ENCODE data around the gene SNAPC4. TPM values are rescaled to one million over a fixed set of nuclear protein-coding genes. Genes with fewer than 3 reads are reported as not detected.

SNAPC4 gene
- total RNA-seq, 1 experiment from 2014 or later, result 29.7 TPM

DNA sequence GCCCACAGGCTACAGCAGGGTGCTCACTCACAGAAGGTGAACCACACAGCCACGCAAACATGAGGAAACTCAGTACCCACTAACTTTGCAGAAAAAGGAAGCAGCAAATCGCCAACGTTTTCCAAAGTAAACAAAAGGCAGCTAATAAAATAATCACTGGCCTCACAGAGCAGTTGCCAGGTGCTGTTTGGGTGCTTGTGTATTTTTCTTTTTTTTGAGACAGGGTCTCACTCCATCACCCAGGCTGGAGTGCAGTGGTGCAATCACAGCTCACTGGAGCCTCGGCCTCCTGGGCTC is 3.8 kb downstream of the SNAPC4 start:
- H4K91ac ChIP-seq (ENCODE audit: insufficient read length, low read depth, low read length), result no peak overlapping the region
- H3K18ac ChIP-seq (ENCODE audit: insufficient read length, low read depth, low read length), result no peak overlapping the region
- H3K9me3 ChIP-seq (ENCODE audit: control insufficient read depth, low read depth, low read length), result no peaks in the 10 kb centered on the region
- H3K4me3 Mint-ChIP-seq, result no peak overlapping the region
- no peak overlapping the region for H4K8ac ChIP-seq (replicated peaks; ENCODE audit: insufficient read length, low read depth, low read length)
- H2BK120ac ChIP-seq (ENCODE audit: low read depth, low read length, poor library complexity, severe bottlenecking), result no peak overlapping the region
- no peak for DNase-seq
- no CpG with 5 or more reads among the region's 4 CpGs for WGBS (ENCODE audit: extremely low coverage, insufficient read length, low lambda C conversion rate)
- no peak overlapping the region for H2BK5ac ChIP-seq (ENCODE audit: insufficient read length, low read length)
- no peak overlapping the region for H2AK5ac ChIP-seq (ENCODE audit: insufficient read length, low read length)
- H3K27ac Mint-ChIP-seq, result no peak overlapping the region
- no peak overlapping the region for H3K27ac ChIP-seq (ENCODE audit: insufficient read length, low read depth, low read length)
- no peak overlapping the region for H2BK12ac ChIP-seq (ENCODE audit: insufficient read length, low read depth, low read length)
- H2BK15ac ChIP-seq (ENCODE audit: low read depth, low read length), result no peak overlapping the region
- H2BK20ac ChIP-seq (ENCODE audit: low read depth, low read length, poor library complexity, severe bottlenecking), result no peak overlapping the region
- peaks cover 12% of the 10 kb centered on the region; the same call in 1 of the 2 replicates for H3K79me2 ChIP-seq (ENCODE audit: insufficient read depth, low read length)
- peaks cover 7% of the 10 kb centered on the region for H3K79me1 ChIP-seq (ENCODE audit: insufficient read depth, low read depth, low read length, poor library complexity, severe bottlenecking)
- H3K9ac ChIP-seq (ENCODE audit: extremely low read depth, insufficient read length, low read length), result no peak overlapping the region
- no peak overlapping the region for H3K56ac ChIP-seq (ENCODE audit: insufficient read length, low read depth, low read length)
- H3K23ac ChIP-seq (ENCODE audit: insufficient read length, low read depth, low read length), result no peak overlapping the region
- H3K4me1 Mint-ChIP-seq, result peaks cover 11 to 12% of the 10 kb centered on the region in 2 experiments
- H4K20me1 ChIP-seq (ENCODE audit: control insufficient read depth, insufficient read depth, insufficient read length), result no peaks in the 10 kb centered on the region
- no peaks in the 10 kb centered on the region for H3K27me3 Mint-ChIP-seq (ENCODE audit: low read depth)
- no peak overlapping the region for H3K4ac ChIP-seq (ENCODE audit: low read depth, low read length)
- H2AFZ ChIP-seq (ENCODE audit: low read length), result no peak overlapping the region
- peaks cover 31 to 61% (median 57%) of the 10 kb centered on the region in 3 experiments; a peak in 6 of 7 replicates for H3K36me3 Mint-ChIP-seq (ENCODE audit: insufficient read depth in 1 of 3, low read depth in 3 of 3)
- H3K23me2 ChIP-seq (ENCODE audit: insufficient read length, low read depth, low read length, poor library complexity, severe bottlenecking), result peaks cover 6% of the 10 kb centered on the region
- no peaks in the 10 kb centered on the region for H3K4me1 ChIP-seq (ENCODE audit: insufficient read depth, low read length)
- H3K27me3 ChIP-seq (ENCODE audit: insufficient read depth, low read length), result no peaks in the 10 kb centered on the region
- H3K4me2 ChIP-seq (ENCODE audit: insufficient read depth, insufficient read length, low read length), result no peak overlapping the region
- H4K5ac ChIP-seq (ENCODE audit: insufficient read length, low read depth, low read length), result no peak overlapping the region
- no peak overlapping the region for H3K14ac ChIP-seq (ENCODE audit: insufficient read depth, low read length)
- TF ChIP-seq, protein P1, sequence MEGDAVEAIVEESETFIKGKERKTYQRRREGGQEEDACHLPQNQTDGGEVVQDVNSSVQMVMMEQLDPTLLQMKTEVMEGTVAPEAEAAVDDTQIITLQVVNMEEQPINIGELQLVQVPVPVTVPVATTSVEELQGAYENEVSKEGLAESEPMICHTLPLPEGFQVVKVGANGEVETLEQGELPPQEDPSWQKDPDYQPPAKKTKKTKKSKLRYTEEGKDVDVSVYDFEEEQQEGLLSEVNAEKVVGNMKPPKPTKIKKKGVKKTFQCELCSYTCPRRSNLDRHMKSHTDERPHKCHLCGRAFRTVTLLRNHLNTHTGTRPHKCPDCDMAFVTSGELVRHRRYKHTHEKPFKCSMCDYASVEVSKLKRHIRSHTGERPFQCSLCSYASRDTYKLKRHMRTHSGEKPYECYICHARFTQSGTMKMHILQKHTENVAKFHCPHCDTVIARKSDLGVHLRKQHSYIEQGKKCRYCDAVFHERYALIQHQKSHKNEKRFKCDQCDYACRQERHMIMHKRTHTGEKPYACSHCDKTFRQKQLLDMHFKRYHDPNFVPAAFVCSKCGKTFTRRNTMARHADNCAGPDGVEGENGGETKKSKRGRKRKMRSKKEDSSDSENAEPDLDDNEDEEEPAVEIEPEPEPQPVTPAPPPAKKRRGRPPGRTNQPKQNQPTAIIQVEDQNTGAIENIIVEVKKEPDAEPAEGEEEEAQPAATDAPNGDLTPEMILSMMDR (conservative IDR thresholded peaks at IDR 0.05), result no peak
- H3T11ph ChIP-seq (ENCODE audit: low read length), result no peak overlapping the region
- no peaks in the 10 kb centered on the region for H3K9me3 Mint-ChIP-seq
